Spleen (tissue), 7 donors: Measurements from ENCODE around the gene RPL4.

ENCODE experiments used
- POLR2A ChIP-seq, 3 donors: fragments of 450-650 bp; IDR thresholded peaks; one replicate each; pipeline ENCODE4 v1.5.1; 2017; ENCODE audit warnings: antibody characterized with exemption in 3 of 3, mild to moderate bottlenecking in 1 of 3
- POLR2AphosphoS5 ChIP-seq, 3 donors: sonication (generic); formaldehyde crosslinking; IDR thresholded peaks; one replicate each; pipeline ENCODE4 v1.5.1; 2017; ENCODE audit warnings: antibody characterized with exemption in 3 of 3
- TF ChIP-seq, protein P1 (sequence below), 11 experiments: fragments of 200-600 bp in 7 of 11; fragments of 450-650 bp in 4 of 11; sonication (generic) in 4 of 11; IDR thresholded peaks in 8 of 11; conservative IDR thresholded peaks in 3 of 11; 1 replicate in 7 of 11; 2 replicates in 4 of 11; pipeline versions ENCODE4 v1.4.0 to v1.8.0; 2016 to 2021; ENCODE audit warnings: antibody characterized with exemption in 11 of 11, inconsistent platforms in 4 of 11, mild to moderate bottlenecking in 1 of 11
- donor health status: DM: no; HTN: no; CAD: no; lungs with moderate emphysema.
- donor health status: DM: no; HTN: no; CAD: no.
- donor health status: DM: no; HTN: no; CAD: no.

DNA sequence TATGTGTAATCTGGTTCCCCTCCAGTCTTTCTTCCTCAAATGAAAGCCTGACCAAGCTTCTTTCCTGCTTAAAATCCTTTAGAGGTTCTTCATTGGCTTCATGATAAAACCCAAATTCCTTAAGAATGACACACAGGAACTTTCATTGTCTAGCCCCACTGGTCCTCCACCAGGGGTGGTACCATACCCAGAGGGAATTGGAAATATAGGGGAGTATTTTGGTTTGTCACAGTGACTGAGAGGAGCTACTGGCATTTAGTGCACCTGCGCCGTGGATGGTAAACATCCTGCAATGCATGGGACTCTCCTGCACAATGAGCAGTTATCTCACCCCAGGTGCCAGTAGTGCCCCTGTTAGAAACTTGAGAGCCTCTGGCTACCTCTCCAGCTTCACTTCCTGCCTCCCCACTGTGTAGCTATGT, 11.3 kb upstream of the RPL4 start:
- TF ChIP-seq, protein P1, sequence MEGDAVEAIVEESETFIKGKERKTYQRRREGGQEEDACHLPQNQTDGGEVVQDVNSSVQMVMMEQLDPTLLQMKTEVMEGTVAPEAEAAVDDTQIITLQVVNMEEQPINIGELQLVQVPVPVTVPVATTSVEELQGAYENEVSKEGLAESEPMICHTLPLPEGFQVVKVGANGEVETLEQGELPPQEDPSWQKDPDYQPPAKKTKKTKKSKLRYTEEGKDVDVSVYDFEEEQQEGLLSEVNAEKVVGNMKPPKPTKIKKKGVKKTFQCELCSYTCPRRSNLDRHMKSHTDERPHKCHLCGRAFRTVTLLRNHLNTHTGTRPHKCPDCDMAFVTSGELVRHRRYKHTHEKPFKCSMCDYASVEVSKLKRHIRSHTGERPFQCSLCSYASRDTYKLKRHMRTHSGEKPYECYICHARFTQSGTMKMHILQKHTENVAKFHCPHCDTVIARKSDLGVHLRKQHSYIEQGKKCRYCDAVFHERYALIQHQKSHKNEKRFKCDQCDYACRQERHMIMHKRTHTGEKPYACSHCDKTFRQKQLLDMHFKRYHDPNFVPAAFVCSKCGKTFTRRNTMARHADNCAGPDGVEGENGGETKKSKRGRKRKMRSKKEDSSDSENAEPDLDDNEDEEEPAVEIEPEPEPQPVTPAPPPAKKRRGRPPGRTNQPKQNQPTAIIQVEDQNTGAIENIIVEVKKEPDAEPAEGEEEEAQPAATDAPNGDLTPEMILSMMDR (IDR thresholded peaks at IDR 0.05 in 8 of 11, conservative IDR thresholded peaks at IDR 0.05 in 3 of 11) = no peak
- no peak for TF ChIP-seq POLR2AphosphoS5 (IDR thresholded peaks at IDR 0.05)
- TF ChIP-seq POLR2A (IDR thresholded peaks at IDR 0.05) = no peak
